K562 (cell line): Measurements from ENCODE around the gene C3. TPM values are rescaled to one million over a fixed set of nuclear protein-coding genes. Genes with fewer than 3 reads are reported as not detected.

ENCODE experiments used
- ARID3A ChIP-seq: IDR thresholded peaks from 2 replicates; pipeline ENCODE4 v1.6.1; 2012; ENCODE audit warnings: low read depth, low read length, improper control_type of control experiment, borderline replicate concordance
- BMI1 ChIP-seq: fragments of 150-350 bp; IDR thresholded peaks from 2 replicates; pipeline ENCODE4 v1.6.1; 2014; ENCODE audit warnings: low read length
- CEBPG ChIP-seq, 3 experiments: fragments of 200-800 bp in 1 of 3; sonication (Bioruptor generic) in 1 of 3; sonication (generic) in 1 of 3; formaldehyde crosslinking in 1 of 3; IDR thresholded peaks in 2 of 3; conservative IDR thresholded peaks in 1 of 3; 2 replicates each; pipeline versions ENCODE4 v1.6.1 to v1.8.0; 2016 to 2022; ENCODE audit warnings: missing compliant biosample characterization in 2 of 3, missing genetic modification characterization in 2 of 3, mild to moderate bottlenecking in 1 of 3, missing genetic modification reagents in 1 of 3
- CLOCK ChIP-seq: fragments of 250-450 bp; sonication (Bioruptor Pico); IDR thresholded peaks from 2 replicates; pipeline ENCODE4 v1.4.0; 2020; ENCODE audit warnings: mild to moderate bottlenecking, moderate library complexity, borderline replicate concordance
- CTBP1 ChIP-seq: fragments of 450-650 bp; IDR thresholded peaks from 2 replicates; pipeline ENCODE4 v1.6.1; 2016; ENCODE audit warnings: borderline replicate concordance
- KAT7 ChIP-seq: sonication (generic); formaldehyde crosslinking; IDR thresholded peaks from 2 replicates; pipeline ENCODE4 v1.8.0; 2022; ENCODE audit warnings: missing genetic modification reagents, mild to moderate bottlenecking, borderline replicate concordance
- MNT ChIP-seq, 2 experiments: fragments of 450-650 bp; conservative IDR thresholded peaks; 2 replicates each; pipeline ENCODE4 v1.6.1; 2017; ENCODE audit warnings: mild to moderate bottlenecking in 2 of 2, moderate library complexity in 2 of 2
- NFYB ChIP-seq: IDR thresholded peaks from 2 replicates; pipeline ENCODE4 v1.6.1; 2011; ENCODE audit warnings: mild to moderate bottlenecking, moderate library complexity; ENCODE audit not compliant: insufficient read length; ENCODE audit errors: extremely low read depth
- PYGO2 ChIP-seq: fragments of 450-650 bp; IDR thresholded peaks from 2 replicates; pipeline ENCODE4 v1.6.1; 2016; ENCODE audit warnings: mild to moderate bottlenecking, missing genetic modification characterization, moderate library complexity, missing compliant biosample characterization
- RBM34 ChIP-seq: fragments of 200-400 bp; formaldehyde crosslinking; IDR thresholded peaks from 2 replicates; pipeline ENCODE4 v1.6.1; 2018; ENCODE audit warnings: low read length, borderline replicate concordance; ENCODE audit not compliant: insufficient read depth
- RCOR1 ChIP-seq, 2 experiments: IDR thresholded peaks; 2 replicates each; pipeline ENCODE4 v1.6.1; 2012; ENCODE audit warnings: low read depth in 2 of 2, low read length in 2 of 2, borderline replicate concordance in 1 of 2, improper control_type of control experiment in 1 of 2
- SMAD1 ChIP-seq: fragments of 150-350 bp; IDR thresholded peaks from 2 replicates; pipeline ENCODE4 v1.6.1; 2014; ENCODE audit warnings: low read length, low read depth; ENCODE audit not compliant: partially characterized antibody
- ZFX ChIP-seq: sonication (generic); formaldehyde crosslinking; IDR thresholded peaks from 2 replicates; pipeline ENCODE4 v1.8.0; 2022; ENCODE audit warnings: mild to moderate bottlenecking, missing genetic modification reagents, moderate library complexity
- ZNF655 ChIP-seq: fragments of 250-450 bp; sonication (Bioruptor Pico); IDR thresholded peaks from 2 replicates; pipeline ENCODE4 v1.5.0; 2021
- polyA plus RNA-seq, 8 experiments: library from polyadenylated mRNA; depleted of rRNA in 4 of 8; stranded (reverse) in 5 of 8; unstranded in 3 of 8; fragments of >200 nt; fragmentation: Nextera tagmentation in 2 of 8; fragmentation: Illumina TruSeq in 1 of 8; extraction: Ambion mirVana in 2 of 8; extraction: Trizol in 1 of 8; gene quantifications; 2 replicates each; pipeline versions ENCODE4 v1.2.1 to v1.2.3, GENCODE V29; 2011 to 2014; ENCODE audit warnings: inconsistent platforms in 1 of 8, missing spikeins in 1 of 8
- total RNA-seq, 7 experiments: library from RNA; depleted of rRNA in 6 of 7; stranded (reverse); fragments of >200 nt in 6 of 7; fragmentation: Illumina TruSeq in 2 of 7; extraction: Trizol in 2 of 7; gene quantifications; 2 replicates each; pipeline versions ENCODE4 v1.2.1 to v1.2.3, GENCODE V29; 2011 to 2021; ENCODE audit warnings: low replicate concordance in 1 of 7
- TF ChIP-seq, protein P1 (sequence below), 3 experiments: fragments of 200-800 bp in 1 of 3; sonication (Bioruptor generic) in 1 of 3; sonication (generic) in 1 of 3; formaldehyde crosslinking in 1 of 3; IDR thresholded peaks; 2 replicates each; pipeline versions ENCODE4 v1.6.1 to v1.8.0; 2016 to 2022; ENCODE audit warnings: mild to moderate bottlenecking in 2 of 3, missing compliant biosample characterization in 2 of 3, missing genetic modification characterization in 2 of 3, missing genetic modification reagents in 1 of 3
- TF ChIP-seq, protein P2 (sequence below): fragments of 250-450 bp; sonication (Bioruptor Pico); IDR thresholded peaks from 2 replicates; pipeline ENCODE4 v1.5.0; 2020; ENCODE audit warnings: mild to moderate bottlenecking

The C3 gene
- total and polyA plus RNA-seq, 9 of the 15 experiments (the other 6 are each of a cell fraction or from before 2014, with no cell fraction given) = 0.59 to 10.6 (median 2.2) TPM

- no peak for TF ChIP-seq NFYB
- TF ChIP-seq CEBPG (CRISPR knock-in tag; IDR thresholded peaks at IDR 0.05) = no peak
- no peak for TF ChIP-seq CEBPG (tag; conservative IDR thresholded peaks at IDR 0.05 in 1 of 2, IDR thresholded peaks at IDR 0.05 in 1 of 2)
- no peak for TF ChIP-seq ARID3A
- no peak for TF ChIP-seq RBM34
- no peak for TF ChIP-seq KAT7 (CRISPR knock-in tag)
- no peak for TF ChIP-seq CLOCK (CRISPR knock-in tag)
- no peak for TF ChIP-seq PYGO2
- TF ChIP-seq RCOR1 (IDR thresholded peaks at IDR 0.05; ENCODE audit: borderline replicate concordance in 1 of 2, low read depth in 2 of 2, low read length in 2 of 2) = peak in 1 of 2 experiments; percentile 48; a peak in 2 of 4 replicates
- TF ChIP-seq, protein P1, sequence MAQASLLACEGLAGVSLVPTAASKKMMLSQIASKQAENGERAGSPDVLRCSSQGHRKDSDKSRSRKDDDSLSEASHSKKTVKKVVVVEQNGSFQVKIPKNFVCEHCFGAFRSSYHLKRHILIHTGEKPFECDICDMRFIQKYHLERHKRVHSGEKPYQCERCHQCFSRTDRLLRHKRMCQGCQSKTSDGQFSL (CRISPR knock-in tag; IDR thresholded peaks at IDR 0.05) = no peak
- TF ChIP-seq, protein P1 (tag; IDR thresholded peaks at IDR 0.05) = no peak
- peak; percentile 79; the same call in 1 of the 2 replicates for TF ChIP-seq CTBP1
- TF ChIP-seq, protein P2, sequence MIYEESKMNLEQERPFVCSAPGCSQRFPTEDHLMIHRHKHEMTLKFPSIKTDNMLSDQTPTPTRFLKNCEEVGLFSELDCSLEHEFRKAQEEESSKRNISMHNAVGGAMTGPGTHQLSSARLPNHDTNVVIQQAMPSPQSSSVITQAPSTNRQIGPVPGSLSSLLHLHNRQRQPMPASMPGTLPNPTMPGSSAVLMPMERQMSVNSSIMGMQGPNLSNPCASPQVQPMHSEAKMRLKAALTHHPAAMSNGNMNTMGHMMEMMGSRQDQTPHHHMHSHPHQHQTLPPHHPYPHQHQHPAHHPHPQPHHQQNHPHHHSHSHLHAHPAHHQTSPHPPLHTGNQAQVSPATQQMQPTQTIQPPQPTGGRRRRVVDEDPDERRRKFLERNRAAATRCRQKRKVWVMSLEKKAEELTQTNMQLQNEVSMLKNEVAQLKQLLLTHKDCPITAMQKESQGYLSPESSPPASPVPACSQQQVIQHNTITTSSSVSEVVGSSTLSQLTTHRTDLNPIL (CRISPR knock-in tag) = no peak
- TF ChIP-seq ZFX = no peak
- no peak for TF ChIP-seq BMI1
- TF ChIP-seq ZNF655 (CRISPR knock-in tag) = no peak
- peak in 1 of 2 experiments; percentile 43; a peak in 1 of 4 replicates for TF ChIP-seq MNT (conservative IDR thresholded peaks at IDR 0.05)
- no peak for TF ChIP-seq SMAD1
These were observed 45.6 kb downstream of the C3 start (continued) for GRCh38 chr19:6674868-6675305.
